ENCODE measurements around the gene QRICH2. TPM values are rescaled to one million over a fixed set of nuclear protein-coding genes. Genes with fewer than 3 reads are reported as not detected.
"Not testable (repeated sequence)": the region's sequence is repeated elsewhere in the genome, so short reads cannot be mapped to it uniquely, and the experiment has no call there.

Gene QRICH2
- total RNA-seq, 4 donors from 2014 or later = 0.59 to 2.4 (median 1.1) TPM

GRCh38 chr17:76351526-76352071 lies 43.5 kb upstream of the QRICH2 start:
- Histone ChIP-seq H3K4me1 (peaks cover 6 to 13% of the 10 kb centered on the region in 2 donors), H3K27me3 (no peaks in the 10 kb centered on the region), H3K27ac (no peak overlapping the region), H3K36me3 (peaks cover 0 to 11% of the 10 kb centered on the region in 2 donors), H3K4me3 (no peak overlapping the region), H3K9me3 (no peaks in the 10 kb centered on the region)
- ATAC-seq (no peak), DNase-seq (no peak)
- in situ Hi-C loops (cut with MboI; ENCODE audit: low sequenced_read_pairs in 4 of 4) (no loop called here), intact Hi-C loops (cut with DNase I; ENCODE audit: low total_unique reads) (no loop called here)
- TF ChIP-seq CTCF (IDR thresholded peaks at IDR 0.05 in 4 of 5, conservative IDR thresholded peaks at IDR 0.05 in 1 of 5) (no peak), POLR2A (IDR thresholded peaks at IDR 0.05) (no peak)

GRCh38 chr17:76350463-76350862 lies 42.4 kb upstream of the QRICH2 start:
- DNase-seq (no peak), ATAC-seq (no peak)
- Histone ChIP-seq H3K27me3 (no peaks in the 10 kb centered on the region), H3K36me3 (peaks cover 0 to 22% of the 10 kb centered on the region in 2 donors), H3K4me1 (peaks cover 6 to 13% of the 10 kb centered on the region in 2 donors), H3K27ac (no peak overlapping the region), H3K9me3 (no peaks in the 10 kb centered on the region), H3K4me3 (no peak overlapping the region)
- intact Hi-C loops (cut with DNase I; ENCODE audit: low total_unique reads) = no loop called here
- TF ChIP-seq POLR2A (IDR thresholded peaks at IDR 0.05) = no peak
- no peak for TF ChIP-seq CTCF (IDR thresholded peaks at IDR 0.05 in 4 of 5, conservative IDR thresholded peaks at IDR 0.05 in 1 of 5)
- in situ Hi-C loops (cut with MboI; ENCODE audit: low sequenced_read_pairs in 4 of 4) = no loop called here

- DNase-seq; H3K4me1 ChIP-seq; ATAC-seq; H3K9me3 ChIP-seq; H3K27me3 ChIP-seq; in situ Hi-C loops (cut with MboI; ENCODE audit: low sequenced_read_pairs in 4 of 4); intact Hi-C loops (cut with DNase I; ENCODE audit: low total_unique reads); H3K27ac ChIP-seq; H3K4me3 ChIP-seq: not testable (repeated sequence)
- peaks cover 0 to 42% of the 10 kb centered on the region in 2 donors for H3K36me3 ChIP-seq
Measured at GRCh38 chr17:76346936-76347335, 38.9 kb upstream of the QRICH2 start.

- DNase-seq = no peak
- Histone ChIP-seq H3K4me1 (no peaks in the 10 kb centered on the region), H3K4me3 (no peak overlapping the region), H3K9me3 (no peaks in the 10 kb centered on the region), H3K36me3 (peaks cover 0 to 42% of the 10 kb centered on the region in 2 donors), H3K27me3 (no peaks in the 10 kb centered on the region), H3K27ac (no peak overlapping the region)
- TF ChIP-seq POLR2A (IDR thresholded peaks at IDR 0.05) (no peak), CTCF (IDR thresholded peaks at IDR 0.05 in 4 of 5, conservative IDR thresholded peaks at IDR 0.05 in 1 of 5) (no peak)
- no peak for ATAC-seq
- intact Hi-C loops (cut with DNase I; ENCODE audit: low total_unique reads) (no loop called here), in situ Hi-C loops (cut with MboI; ENCODE audit: low sequenced_read_pairs in 4 of 4) (no loop called here)
Measured at GRCh38 chr17:76345377-76345974, 37.4 kb upstream of the QRICH2 start.

- no peak for DNase-seq
- Histone ChIP-seq H3K4me1 (no peaks in the 10 kb centered on the region), H3K36me3 (peaks cover 0 to 42% of the 10 kb centered on the region in 2 donors), H3K27me3 (no peaks in the 10 kb centered on the region), H3K9me3 (no peaks in the 10 kb centered on the region), H3K4me3 (no peak overlapping the region), H3K27ac (no peak overlapping the region)
- no peak for TF ChIP-seq CTCF (IDR thresholded peaks at IDR 0.05 in 4 of 5, conservative IDR thresholded peaks at IDR 0.05 in 1 of 5)
- no peak for TF ChIP-seq POLR2A (IDR thresholded peaks at IDR 0.05)
- in situ Hi-C loops (cut with MboI; ENCODE audit: low sequenced_read_pairs in 4 of 4) (no loop called here), intact Hi-C loops (cut with DNase I; ENCODE audit: low total_unique reads) (no loop called here)
- no peak for ATAC-seq
Measured at GRCh38 chr17:76343106-76343505, 35.0 kb upstream of the QRICH2 start.
